Choroid plexus epithelial cell (primary cell): Measurements from ENCODE around the gene REXO1.

Source experiments
- DNase-seq: peaks from one replicate; pipeline ENCODE4 v3.0.0-alpha.2; 2010; ENCODE audit warnings: low read depth
- H3K4me3 ChIP-seq: 2 replicates; pipeline ENCODE4 v1.5.1; 2011; ENCODE audit warnings: low read depth, mild to moderate bottlenecking, control low read depth, low read length, moderate library complexity
- TF ChIP-seq, protein P1 (sequence below): conservative IDR thresholded peaks from 2 replicates; pipeline ENCODE4 v1.5.1; 2011; ENCODE audit warnings: low read depth, mild to moderate bottlenecking, control low read depth, inconsistent platforms, low read length, moderate library complexity

REXO1 gene

DNA sequence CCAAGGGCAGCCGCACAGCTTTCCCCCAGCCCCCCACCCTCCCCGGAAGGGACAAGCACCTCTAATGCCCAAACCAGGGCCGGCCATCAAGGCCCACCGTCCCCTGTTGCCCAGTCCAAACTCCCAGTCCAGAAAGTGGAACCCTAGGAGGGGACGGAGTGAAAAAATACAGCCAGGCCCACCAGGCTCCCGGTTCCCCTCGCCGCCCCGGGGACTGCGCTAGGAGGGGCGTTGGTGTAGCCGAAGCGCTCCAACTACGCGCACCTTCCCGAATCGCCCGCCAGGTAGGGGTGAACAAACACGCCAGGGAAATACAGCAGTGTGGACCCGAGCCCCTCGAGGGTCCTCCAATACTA, 13.8 kb upstream of the REXO1 start:
- DNase-seq, result no peak
- TF ChIP-seq, protein P1, sequence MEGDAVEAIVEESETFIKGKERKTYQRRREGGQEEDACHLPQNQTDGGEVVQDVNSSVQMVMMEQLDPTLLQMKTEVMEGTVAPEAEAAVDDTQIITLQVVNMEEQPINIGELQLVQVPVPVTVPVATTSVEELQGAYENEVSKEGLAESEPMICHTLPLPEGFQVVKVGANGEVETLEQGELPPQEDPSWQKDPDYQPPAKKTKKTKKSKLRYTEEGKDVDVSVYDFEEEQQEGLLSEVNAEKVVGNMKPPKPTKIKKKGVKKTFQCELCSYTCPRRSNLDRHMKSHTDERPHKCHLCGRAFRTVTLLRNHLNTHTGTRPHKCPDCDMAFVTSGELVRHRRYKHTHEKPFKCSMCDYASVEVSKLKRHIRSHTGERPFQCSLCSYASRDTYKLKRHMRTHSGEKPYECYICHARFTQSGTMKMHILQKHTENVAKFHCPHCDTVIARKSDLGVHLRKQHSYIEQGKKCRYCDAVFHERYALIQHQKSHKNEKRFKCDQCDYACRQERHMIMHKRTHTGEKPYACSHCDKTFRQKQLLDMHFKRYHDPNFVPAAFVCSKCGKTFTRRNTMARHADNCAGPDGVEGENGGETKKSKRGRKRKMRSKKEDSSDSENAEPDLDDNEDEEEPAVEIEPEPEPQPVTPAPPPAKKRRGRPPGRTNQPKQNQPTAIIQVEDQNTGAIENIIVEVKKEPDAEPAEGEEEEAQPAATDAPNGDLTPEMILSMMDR, result no peak
- H3K4me3 ChIP-seq, result peak overlapping the region; percentile 86

DNA sequence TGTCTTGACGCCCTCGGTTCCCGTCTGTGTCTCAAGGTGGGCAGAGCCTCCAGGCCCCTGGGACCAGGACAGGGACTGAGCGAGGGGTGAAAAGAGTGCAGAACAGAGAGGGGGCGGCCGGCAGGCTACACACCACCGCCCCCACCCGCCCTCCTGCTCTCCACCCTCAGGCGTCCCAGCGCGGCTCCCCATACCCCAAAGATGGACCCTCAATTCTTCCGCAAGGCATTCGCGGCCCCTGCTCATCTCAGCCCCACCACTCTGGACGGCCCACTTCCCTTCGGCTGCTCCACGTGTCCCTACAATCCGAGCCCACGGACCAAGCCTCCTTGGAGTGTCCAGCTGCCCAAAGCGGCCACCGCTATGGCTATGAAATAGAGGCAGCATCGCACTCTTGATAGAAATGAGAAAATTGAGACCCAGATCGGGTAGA, 13.3 kb upstream of the REXO1 start:
- TF ChIP-seq, protein P1, result no peak
- no peak for DNase-seq

DNA sequence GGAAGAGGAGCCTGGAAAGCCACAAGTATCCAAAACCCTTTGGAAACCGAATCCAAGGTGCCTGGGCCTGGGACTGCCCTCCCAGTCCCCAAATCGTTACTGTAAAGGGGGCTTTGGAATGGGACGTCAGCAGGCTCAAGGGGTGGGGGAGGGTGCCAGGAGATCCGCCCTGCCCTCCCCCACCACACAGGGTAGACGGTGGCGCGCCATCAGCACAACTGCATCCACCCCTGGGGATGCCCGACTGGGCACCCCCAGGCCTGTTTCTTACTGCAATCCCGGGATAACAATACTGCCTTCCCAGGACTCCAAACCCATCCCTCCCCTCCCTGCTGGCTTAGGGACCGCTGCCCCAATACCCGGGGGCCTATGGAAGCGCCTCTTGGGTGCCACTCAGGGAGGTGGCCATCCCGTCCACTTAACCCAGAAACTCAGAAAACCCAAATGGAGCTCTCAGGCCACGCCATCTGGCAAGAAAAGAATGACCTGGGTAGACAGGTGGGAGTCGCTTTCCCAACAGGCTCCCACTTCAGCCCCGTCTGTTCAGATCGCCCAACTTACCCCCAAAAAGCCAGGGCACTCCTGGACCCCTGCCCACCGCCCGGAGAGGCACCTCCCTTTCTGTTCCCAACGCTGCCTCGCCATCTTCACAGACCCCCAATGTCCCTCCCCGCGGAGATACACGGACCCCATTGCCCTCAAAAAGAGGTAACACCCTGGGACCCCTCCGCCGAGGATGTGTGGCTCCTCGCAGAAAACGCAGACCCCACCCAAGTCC, 12.7 kb upstream of the REXO1 start:
- TF ChIP-seq, protein P1, result no peak
- peak overlapping the region; percentile 86 for H3K4me3 ChIP-seq
- no peak for DNase-seq

More for the DNA sequence above, 13.3 kb upstream of the REXO1 start:
- H3K4me3 ChIP-seq, result peak overlapping the region; percentile 86

DNA sequence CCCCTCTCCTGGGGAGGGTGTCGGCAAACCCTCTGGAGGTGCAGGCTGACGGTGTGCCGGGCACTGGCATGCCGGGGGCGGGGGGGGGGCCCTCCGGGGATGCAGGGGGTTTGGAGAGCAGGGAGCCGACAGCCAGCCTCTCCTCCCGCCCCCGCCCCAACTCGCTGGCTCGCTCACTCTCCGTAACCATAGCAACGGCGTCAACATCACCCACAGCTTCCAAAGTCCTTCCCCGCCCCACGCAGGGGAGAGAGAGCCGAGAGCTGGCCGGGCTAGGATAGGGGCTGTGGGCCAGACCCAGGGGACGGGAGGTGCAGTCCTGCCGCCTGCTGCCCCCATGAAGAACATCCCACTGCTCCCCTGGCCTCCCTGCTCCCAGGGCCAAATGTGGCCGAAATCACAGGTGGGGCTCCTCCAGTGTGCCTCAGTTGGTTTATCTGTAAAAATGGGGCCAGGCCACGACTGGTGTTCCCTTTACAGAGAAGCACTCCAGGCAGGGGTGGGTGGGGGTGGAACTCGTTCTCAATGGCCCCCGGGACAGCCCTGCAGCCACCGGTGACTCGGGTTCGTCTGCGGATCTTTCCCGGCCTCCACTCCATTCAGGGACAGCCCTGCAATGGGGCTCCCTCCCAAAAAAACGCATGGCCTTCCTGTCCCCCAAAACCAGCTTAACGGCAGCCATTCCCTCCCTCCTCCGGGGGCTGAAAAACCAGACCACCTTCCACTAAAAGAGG, 11.9 kb upstream of the REXO1 start:
- peak; percentile 82 for DNase-seq
- H3K4me3 ChIP-seq, result peak overlapping the region; percentile 22

DNA sequence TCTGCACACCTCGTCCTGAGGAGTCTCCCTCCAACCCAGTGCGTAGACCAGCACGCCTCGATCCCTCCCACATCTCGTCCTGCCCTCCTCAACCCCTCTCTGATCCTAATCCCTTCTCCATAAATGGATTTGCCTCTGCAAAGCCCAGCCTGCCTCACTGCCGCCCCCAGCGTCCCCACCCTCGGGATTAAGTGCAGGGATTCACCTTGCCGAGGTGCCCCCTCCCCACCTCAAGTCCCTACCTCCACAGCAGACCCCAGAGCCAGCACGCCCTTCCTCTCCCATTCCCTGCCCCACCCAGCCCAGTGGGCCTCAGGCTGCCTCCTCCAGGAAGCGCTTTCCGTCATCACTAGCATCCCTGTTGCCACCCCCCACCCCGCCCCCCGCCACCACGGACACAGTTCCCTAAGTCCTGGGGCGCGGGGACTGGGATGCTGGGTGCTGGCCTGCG, 11.1 kb upstream of the REXO1 start:
- no peak for DNase-seq
- no peak overlapping the region for H3K4me3 ChIP-seq
- TF ChIP-seq, protein P1, result no peak

More for the DNA sequence above, 11.9 kb upstream of the REXO1 start:
- TF ChIP-seq, protein P1, result no peak

DNA sequence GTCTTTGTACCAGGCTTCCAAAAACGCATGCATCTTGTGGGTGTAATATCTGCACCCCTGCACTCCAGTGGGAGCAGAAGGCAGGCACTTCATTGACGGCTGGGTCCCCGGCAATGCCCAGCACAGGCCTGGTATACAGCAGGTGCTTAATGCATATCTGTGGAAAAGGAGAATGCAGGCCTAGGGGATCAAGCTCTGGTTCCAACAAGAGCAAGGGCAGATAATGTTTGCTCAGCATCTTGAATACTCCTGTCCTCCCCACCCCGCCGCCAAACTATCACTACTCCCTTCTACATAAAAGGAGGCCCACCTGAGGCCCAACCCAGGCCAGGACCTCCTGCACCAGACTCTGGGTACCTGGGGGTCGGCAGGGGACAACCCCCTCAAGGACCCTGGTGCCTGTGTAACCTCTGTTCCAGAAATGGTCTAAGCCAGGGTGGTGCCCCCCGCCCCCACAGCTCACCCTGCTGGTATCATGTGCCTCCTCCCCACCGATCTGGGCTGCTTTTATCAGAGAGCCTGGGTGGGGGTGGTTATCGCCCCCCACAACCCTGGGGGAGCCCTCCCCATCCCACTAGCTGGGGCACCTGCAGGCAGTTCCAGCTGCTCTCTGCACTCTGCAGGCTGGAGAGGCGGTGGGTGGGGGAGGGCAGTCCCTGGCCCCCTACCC, 10.3 kb upstream of the REXO1 start:
- H3K4me3 ChIP-seq, result no peak overlapping the region
- TF ChIP-seq, protein P1, result no peak

More for the DNA sequence above, 10.3 kb upstream of the REXO1 start:
- no peak for DNase-seq
